ENCODE data around the gene OR6S1. TPM values are rescaled to one million over a fixed set of nuclear protein-coding genes. Genes with fewer than 3 reads are reported as not detected.

OR6S1 gene
- total RNA-seq, 2 experiments from 2014 or later: not detected

GRCh38 chr14:20688167-20688839, 46.8 kb upstream of the OR6S1 start, which contains the start of gene ANG:
Gene ANG, plus strand, starts transcription at chr14:20688764. Its CDS starts 4,801 bp downstream, at chr14:20693565.
- H3K9me3 ChIP-seq (ENCODE audit: low read length): no peaks in the 10 kb centered on the region
- intact Hi-C loops (cut with micrococcal nuclease; ENCODE audit: unreplicated experiment): loop anchor here (10.0 kb wide), 1 partner anchor 416 kb away; the partner anchor contains the start of gene TMEM253
- CTCF ChIA-PET (ENCODE audit: unreplicated experiment): no interaction called here
- no peaks in the 10 kb centered on the region for H4K20me1 ChIP-seq (ENCODE audit: insufficient read depth, low read length)
- no peaks in the 10 kb centered on the region for H3K79me2 ChIP-seq (ENCODE audit: insufficient read depth, low read depth, low read length)
- no peak within 1 kb of the TSS for H3K4me3 ChIP-seq (ENCODE audit: low read depth, low read length, poor library complexity, severe bottlenecking)
- no peak for DNase-seq (ENCODE audit: low spot score)
- no peaks in the 10 kb centered on the region for H3K36me3 ChIP-seq (ENCODE audit: insufficient read depth, low read length)
- no peak for TF ChIP-seq EZH2phosphoT487 (IDR thresholded peaks at IDR 0.05; ENCODE audit: borderline replicate concordance, low read depth, low read length)
- TF ChIP-seq, protein P1, sequence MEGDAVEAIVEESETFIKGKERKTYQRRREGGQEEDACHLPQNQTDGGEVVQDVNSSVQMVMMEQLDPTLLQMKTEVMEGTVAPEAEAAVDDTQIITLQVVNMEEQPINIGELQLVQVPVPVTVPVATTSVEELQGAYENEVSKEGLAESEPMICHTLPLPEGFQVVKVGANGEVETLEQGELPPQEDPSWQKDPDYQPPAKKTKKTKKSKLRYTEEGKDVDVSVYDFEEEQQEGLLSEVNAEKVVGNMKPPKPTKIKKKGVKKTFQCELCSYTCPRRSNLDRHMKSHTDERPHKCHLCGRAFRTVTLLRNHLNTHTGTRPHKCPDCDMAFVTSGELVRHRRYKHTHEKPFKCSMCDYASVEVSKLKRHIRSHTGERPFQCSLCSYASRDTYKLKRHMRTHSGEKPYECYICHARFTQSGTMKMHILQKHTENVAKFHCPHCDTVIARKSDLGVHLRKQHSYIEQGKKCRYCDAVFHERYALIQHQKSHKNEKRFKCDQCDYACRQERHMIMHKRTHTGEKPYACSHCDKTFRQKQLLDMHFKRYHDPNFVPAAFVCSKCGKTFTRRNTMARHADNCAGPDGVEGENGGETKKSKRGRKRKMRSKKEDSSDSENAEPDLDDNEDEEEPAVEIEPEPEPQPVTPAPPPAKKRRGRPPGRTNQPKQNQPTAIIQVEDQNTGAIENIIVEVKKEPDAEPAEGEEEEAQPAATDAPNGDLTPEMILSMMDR (conservative IDR thresholded peaks at IDR 0.05; ENCODE audit: low read length): no peak
- H3K4me2 ChIP-seq (ENCODE audit: low read length): no peak within 1 kb of the TSS
- no peak within 1 kb of the TSS for H2AFZ ChIP-seq (ENCODE audit: low read length)
- H3K27ac ChIP-seq (ENCODE audit: low read depth, low read length, poor library complexity, severe bottlenecking): no peak within 1 kb of the TSS
- POLR2A ChIA-PET: interaction anchor here (0.6 kb wide), 1 partner anchor 383 kb away, joined by 5 read pairs; no protein-coding TSS in a partner anchor
- no TSS peak for BruUV-seq (replicated peaks)
- peaks cover 9% of the 10 kb centered on the region for H3K4me1 ChIP-seq (ENCODE audit: insufficient read depth, low read length, poor library complexity, severe bottlenecking)
- no peaks in the 10 kb centered on the region for H3K9me2 ChIP-seq (ENCODE audit: insufficient read depth, low read length)

GRCh38 chr14:20687362-20688166, 46.1 kb upstream of the OR6S1 start:
- no peak overlapping the region for H2AFZ ChIP-seq (ENCODE audit: low read length)
- H3K9me3 ChIP-seq (ENCODE audit: low read length): no peaks in the 10 kb centered on the region
- no peaks in the 10 kb centered on the region for H3K9me2 ChIP-seq (ENCODE audit: insufficient read depth, low read length)
- ChIA-PET CTCF (ENCODE audit: unreplicated experiment) (no interaction called here), POLR2A (no interaction called here)
- H3K79me2 ChIP-seq (ENCODE audit: insufficient read depth, low read depth, low read length): no peaks in the 10 kb centered on the region
- BruUV-seq (replicated peaks): no TSS peak
- no peak overlapping the region for H3K4me3 ChIP-seq (ENCODE audit: low read depth, low read length, poor library complexity, severe bottlenecking)
- H4K20me1 ChIP-seq (ENCODE audit: insufficient read depth, low read length): no peaks in the 10 kb centered on the region
- no peak for DNase-seq (ENCODE audit: low spot score)
- no peak for TF ChIP-seq EZH2phosphoT487 (IDR thresholded peaks at IDR 0.05; ENCODE audit: borderline replicate concordance, low read depth, low read length)
- TF ChIP-seq, protein P1 (conservative IDR thresholded peaks at IDR 0.05; ENCODE audit: low read length): no peak
- intact Hi-C loops (cut with micrococcal nuclease; ENCODE audit: unreplicated experiment): loop anchor here (10.0 kb wide), 1 partner anchor 417 kb away; the partner anchor contains the start of gene TMEM253
- peaks cover 12% of the 10 kb centered on the region for H3K4me1 ChIP-seq (ENCODE audit: insufficient read depth, low read length, poor library complexity, severe bottlenecking)
- H3K27ac ChIP-seq (ENCODE audit: low read depth, low read length, poor library complexity, severe bottlenecking): no peak overlapping the region
- no peak overlapping the region for H3K4me2 ChIP-seq (ENCODE audit: low read length)
- H3K36me3 ChIP-seq (ENCODE audit: insufficient read depth, low read length): no peaks in the 10 kb centered on the region
